ENCODE results near the gene MEAK7. TPM values are rescaled to one million over a fixed set of nuclear protein-coding genes. Genes with fewer than 3 reads are reported as not detected.

The MEAK7 gene
- total RNA-seq, 2 experiments from 2014 or later = 6.3 to 7.0 TPM

DNA sequence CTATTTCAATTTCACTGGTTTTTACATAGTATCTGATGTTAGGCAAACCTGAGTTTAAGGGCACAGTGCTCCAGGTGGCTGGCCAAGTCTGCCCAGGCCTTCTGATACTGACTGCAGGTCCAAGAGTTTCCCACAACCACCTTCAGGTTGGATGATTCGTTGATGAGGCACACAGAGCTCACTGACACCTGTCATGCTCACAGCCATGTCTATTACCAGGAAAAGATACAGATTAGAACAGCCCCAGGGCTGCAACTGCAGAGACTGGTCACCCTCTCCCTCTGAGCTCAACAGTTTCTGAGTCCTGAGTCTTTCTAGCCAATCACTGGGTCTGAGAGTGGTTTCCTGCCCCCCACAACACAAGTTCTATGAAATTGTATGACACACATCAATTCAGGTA is 37.2 kb downstream of the MEAK7 start:
- Mint-ChIP-seq H3K36me3 (ENCODE audit: low read depth) (peaks cover 30% of the 10 kb centered on the region), H3K4me3 (no peak overlapping the region), H3K27ac (no peak overlapping the region), H3K27me3 (ENCODE audit: low read depth) (no peaks in the 10 kb centered on the region), H3K9me3 (peaks cover 18% of the 10 kb centered on the region), H3K4me1 (ENCODE audit: low read depth) (no peaks in the 10 kb centered on the region)
- no peak for DNase-seq
- intact Hi-C loops (cut with micrococcal nuclease) = no loop called here
- CTCF ChIA-PET = no interaction called here

DNA sequence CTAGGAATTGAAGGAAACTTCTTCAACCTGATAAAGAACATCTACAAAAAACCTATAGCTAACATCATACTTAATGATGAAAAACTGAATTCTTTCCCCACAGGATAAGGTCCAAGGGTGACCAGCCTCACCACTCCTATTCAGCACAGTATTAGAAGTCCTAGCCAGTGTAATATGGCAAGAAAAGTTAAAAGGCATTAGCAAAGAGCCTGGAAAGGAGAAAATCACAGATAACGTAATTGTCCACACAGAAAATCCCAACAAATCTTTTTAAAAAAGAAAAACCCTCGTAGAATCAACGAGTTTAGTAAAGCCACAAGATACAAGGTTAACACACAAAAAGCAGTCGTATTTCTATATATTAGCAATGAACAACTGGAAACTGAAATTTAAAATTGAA is 37.8 kb downstream of the MEAK7 start:
- intact Hi-C loops (cut with micrococcal nuclease) = no loop called here
- no peak for DNase-seq
- CTCF ChIA-PET = no interaction called here
- Mint-ChIP-seq H3K4me1 (ENCODE audit: low read depth) (no peaks in the 10 kb centered on the region), H3K27me3 (ENCODE audit: low read depth) (no peaks in the 10 kb centered on the region), H3K36me3 (ENCODE audit: low read depth) (peaks cover 25% of the 10 kb centered on the region), H3K27ac (no peak overlapping the region), H3K4me3 (no peak overlapping the region), H3K9me3 (peaks cover 13% of the 10 kb centered on the region)

DNA sequence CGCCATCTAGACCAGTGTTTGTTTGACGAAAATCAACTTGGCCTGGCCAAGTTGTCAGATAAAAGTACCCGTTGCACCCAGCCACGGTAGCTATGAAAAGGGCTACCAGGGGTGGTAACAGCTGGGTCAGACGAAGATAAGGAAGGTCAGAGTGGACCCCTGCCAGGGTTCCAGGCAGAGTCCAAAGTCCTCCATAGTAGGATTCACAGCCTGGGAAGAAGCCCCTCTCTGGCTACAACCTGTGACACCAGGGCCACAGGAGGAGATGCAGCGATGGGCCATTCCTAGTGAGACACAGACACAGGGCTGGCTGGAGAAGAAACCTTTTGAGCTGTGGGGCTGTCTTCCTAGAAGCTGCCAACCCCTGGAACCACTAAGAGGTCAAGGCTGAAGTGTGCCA is 39.3 kb downstream of the MEAK7 start:
- Mint-ChIP-seq H3K9me3 (peaks cover 12% of the 10 kb centered on the region), H3K4me3 (no peak overlapping the region), H3K4me1 (ENCODE audit: low read depth) (no peaks in the 10 kb centered on the region), H3K27me3 (ENCODE audit: low read depth) (no peaks in the 10 kb centered on the region), H3K27ac (no peak overlapping the region), H3K36me3 (ENCODE audit: low read depth) (peaks cover 24% of the 10 kb centered on the region)
- CTCF ChIA-PET = no interaction called here
- DNase-seq = no peak
- intact Hi-C loops (cut with micrococcal nuclease) = no loop called here

DNA sequence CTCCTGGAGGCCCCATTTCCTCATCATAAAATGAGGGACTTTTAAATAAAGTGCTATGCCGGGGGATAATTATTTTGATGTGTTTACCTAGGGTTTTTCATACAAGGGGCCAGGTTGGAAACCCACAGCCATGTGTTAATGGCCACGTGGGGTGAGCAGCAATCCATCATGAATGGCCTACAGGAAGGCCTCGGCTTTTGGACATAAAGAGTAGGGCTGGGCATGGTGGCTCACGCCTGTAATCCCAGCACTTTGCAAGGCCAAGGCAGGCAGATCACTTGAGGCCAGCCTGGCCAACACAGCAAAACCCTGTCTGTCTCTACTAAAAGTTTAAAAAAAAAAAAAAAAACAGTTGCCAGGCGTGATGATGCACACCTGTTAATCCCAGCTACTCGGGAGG is 40.3 kb downstream of the MEAK7 start:
- Mint-ChIP-seq H3K4me1 (ENCODE audit: low read depth) (no peaks in the 10 kb centered on the region), H3K4me3 (no peak overlapping the region), H3K36me3 (ENCODE audit: low read depth) (peaks cover 24% of the 10 kb centered on the region), H3K27me3 (ENCODE audit: low read depth) (no peaks in the 10 kb centered on the region), H3K27ac (no peak overlapping the region), H3K9me3 (peaks cover 12% of the 10 kb centered on the region)
- no peak for DNase-seq
- CTCF ChIA-PET = interaction anchor here (0.6 to 1.5 kb wide), 2 partner anchors 187 to 430 kb away, joined by 3 to 4 read pairs; no protein-coding TSS in a partner anchor
- intact Hi-C loops (cut with micrococcal nuclease) = no loop called here

DNA sequence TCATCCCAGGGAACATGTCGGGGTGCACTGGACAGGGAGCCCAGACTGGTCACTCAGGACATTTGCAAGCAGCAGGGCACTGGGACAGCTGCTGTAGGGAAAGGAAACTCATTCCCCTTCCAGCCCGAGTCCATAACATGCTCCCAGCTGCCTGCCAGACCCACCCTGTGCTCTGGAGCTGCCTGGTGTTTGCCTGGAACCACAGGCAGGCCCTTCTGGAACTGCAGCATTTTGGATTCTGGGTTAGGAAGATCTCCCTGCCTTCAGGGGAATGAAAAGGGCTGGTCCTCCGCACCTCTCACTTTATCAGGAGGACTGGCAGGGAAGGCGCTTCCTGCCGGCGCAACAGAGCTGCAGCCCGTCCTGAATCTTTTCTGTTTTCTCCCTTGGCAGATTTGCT is 41.2 kb downstream of the MEAK7 start:
- DNase-seq = no peak
- Mint-ChIP-seq H3K9me3 (peaks cover 12% of the 10 kb centered on the region), H3K4me3 (no peak overlapping the region), H3K27me3 (ENCODE audit: low read depth) (no peaks in the 10 kb centered on the region), H3K27ac (no peak overlapping the region), H3K36me3 (ENCODE audit: low read depth) (peaks cover 21% of the 10 kb centered on the region), H3K4me1 (ENCODE audit: low read depth) (no peaks in the 10 kb centered on the region)
- CTCF ChIA-PET = interaction anchor here (1.5 kb wide), 1 partner anchor 186 kb away, joined by 4 read pairs; no protein-coding TSS in a partner anchor
- intact Hi-C loops (cut with micrococcal nuclease) = no loop called here

DNA sequence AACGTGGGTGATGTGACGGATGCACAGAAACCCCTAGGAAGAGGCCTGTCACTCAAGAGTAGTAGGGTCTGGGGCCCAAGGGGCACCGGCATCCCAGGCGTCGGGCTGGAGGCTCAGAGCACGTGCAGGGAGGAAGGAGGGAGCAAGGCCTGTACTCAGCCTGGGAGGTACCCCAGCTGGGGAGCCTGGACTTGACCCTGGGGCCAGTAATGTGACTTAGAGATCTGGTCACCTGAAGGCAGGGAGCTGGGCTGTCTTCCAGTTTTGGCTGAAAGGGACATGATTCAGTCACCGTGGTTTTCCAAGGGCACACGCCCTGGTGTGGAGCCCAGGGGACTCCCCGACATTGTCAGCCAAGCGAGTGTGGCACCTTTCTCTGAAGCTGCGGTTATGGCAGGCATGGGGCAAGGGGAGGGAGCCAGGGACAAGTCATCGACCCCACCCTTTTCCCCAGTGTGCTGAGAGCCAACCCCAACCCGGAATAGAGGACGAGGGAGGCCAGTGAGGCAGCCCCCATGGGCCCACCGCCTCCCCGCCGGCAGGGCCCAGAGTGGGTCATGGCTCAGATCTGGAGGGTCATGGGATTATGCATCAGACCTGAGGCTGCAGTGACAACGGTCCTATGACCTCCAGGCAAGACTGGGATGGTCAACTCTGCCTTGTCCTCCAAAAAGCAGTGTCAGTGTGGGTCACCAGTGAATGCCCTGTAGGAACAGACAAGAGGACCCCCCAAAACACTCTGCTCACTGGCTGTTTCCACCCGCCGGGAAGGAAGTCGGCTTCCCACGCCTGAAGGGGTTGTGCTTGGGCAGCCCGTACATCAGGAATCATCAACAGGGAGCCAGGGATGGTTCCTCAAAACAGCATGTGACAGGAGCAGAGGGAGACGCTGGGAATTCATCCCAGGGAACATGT is 41.9 kb downstream of the MEAK7 start:
- CTCF ChIA-PET = interaction anchor here (1.5 kb wide), 1 partner anchor 185 kb away, joined by 4 read pairs; no protein-coding TSS in a partner anchor
- no peak for DNase-seq
- Mint-ChIP-seq H3K4me3 (no peak overlapping the region), H3K36me3 (ENCODE audit: low read depth) (peaks cover 15% of the 10 kb centered on the region), H3K27me3 (ENCODE audit: low read depth) (no peaks in the 10 kb centered on the region), H3K9me3 (peaks cover 8% of the 10 kb centered on the region), H3K27ac (no peak overlapping the region), H3K4me1 (ENCODE audit: low read depth) (no peaks in the 10 kb centered on the region)
- intact Hi-C loops (cut with micrococcal nuclease) = no loop called here

DNA sequence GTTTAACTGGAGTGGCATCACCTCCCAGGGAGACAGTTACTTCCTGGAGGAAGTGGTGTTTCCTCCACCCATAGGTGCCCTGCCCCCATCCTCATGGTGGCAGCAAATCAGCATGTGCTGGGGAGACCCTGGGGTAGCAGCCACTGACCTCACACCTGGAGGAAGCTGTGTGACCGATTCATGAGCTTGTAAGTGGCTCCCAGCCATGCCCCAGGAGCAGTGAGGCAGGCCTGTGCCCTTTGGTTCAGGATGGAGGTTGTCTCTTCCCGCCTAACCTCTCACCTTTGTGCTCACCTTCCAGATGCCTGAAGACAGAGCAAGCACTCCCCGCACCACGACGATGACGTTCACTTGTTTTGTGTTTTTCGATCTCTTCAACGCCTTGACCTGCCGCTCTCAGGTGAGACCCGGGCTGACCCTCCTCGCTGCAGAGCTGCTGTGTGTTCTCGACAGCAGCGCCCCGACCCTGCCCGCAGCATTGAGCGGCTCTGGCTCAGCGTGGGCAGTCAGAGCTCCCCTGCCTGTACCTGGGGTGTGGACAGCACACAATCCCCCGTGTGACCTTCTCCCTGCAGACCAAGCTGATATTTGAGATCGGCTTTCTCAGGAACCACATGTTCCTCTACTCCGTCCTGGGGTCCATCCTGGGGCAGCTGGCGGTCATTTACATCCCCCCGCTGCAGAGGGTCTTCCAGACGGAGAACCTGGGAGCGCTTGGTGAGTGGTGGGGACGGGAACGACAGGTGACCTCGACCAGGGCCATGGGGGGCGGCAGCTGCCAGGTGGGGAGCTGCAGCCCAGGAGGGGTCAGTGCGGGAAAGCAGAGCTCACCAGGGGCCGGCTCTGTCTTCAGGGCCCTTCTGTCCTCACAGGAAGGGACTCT is 42.8 kb downstream of the MEAK7 start:
- CTCF ChIA-PET = no interaction called here

DNA sequence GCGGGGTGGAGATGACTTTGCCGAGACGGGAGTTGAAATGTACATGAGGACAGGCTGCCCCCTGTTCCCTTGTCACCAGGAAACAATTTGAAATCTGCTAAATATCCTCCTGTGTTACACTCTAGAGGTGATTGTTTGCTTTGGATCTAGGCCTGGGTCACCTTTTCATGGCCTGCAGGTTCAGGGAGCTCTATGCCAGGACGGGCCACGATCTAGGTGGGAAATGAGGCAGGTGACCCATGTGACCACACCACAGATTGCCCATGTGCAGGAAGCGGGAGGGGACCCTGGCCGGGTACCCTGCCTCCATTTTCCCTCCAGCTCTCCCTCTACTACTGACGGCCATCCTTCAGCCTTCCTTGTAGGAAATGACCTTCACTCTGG is 43.4 kb downstream of the MEAK7 start:
- CTCF ChIA-PET = no interaction called here
- no peaks in the 10 kb centered on the region for H3K27me3 Mint-ChIP-seq (ENCODE audit: low read depth)
- no peaks in the 10 kb centered on the region for H3K9me3 Mint-ChIP-seq
- H3K36me3 Mint-ChIP-seq (ENCODE audit: low read depth) = peaks cover 2% of the 10 kb centered on the region
- no peaks in the 10 kb centered on the region for H3K4me1 Mint-ChIP-seq (ENCODE audit: low read depth)
- intact Hi-C loops (cut with micrococcal nuclease) = no loop called here
- no peak overlapping the region for H3K4me3 Mint-ChIP-seq
- H3K27ac Mint-ChIP-seq = no peak overlapping the region
- no peak for DNase-seq

More for the DNA sequence above, 42.8 kb downstream of the MEAK7 start:
- H3K9me3 Mint-ChIP-seq = peaks cover 2% of the 10 kb centered on the region
- no peak overlapping the region for H3K4me3 Mint-ChIP-seq
- no peak for DNase-seq
- peaks cover 8% of the 10 kb centered on the region for H3K36me3 Mint-ChIP-seq (ENCODE audit: low read depth)
- no peaks in the 10 kb centered on the region for H3K27me3 Mint-ChIP-seq (ENCODE audit: low read depth)
- intact Hi-C loops (cut with micrococcal nuclease) = no loop called here
- H3K4me1 Mint-ChIP-seq (ENCODE audit: low read depth) = no peaks in the 10 kb centered on the region
- no peak overlapping the region for H3K27ac Mint-ChIP-seq

DNA sequence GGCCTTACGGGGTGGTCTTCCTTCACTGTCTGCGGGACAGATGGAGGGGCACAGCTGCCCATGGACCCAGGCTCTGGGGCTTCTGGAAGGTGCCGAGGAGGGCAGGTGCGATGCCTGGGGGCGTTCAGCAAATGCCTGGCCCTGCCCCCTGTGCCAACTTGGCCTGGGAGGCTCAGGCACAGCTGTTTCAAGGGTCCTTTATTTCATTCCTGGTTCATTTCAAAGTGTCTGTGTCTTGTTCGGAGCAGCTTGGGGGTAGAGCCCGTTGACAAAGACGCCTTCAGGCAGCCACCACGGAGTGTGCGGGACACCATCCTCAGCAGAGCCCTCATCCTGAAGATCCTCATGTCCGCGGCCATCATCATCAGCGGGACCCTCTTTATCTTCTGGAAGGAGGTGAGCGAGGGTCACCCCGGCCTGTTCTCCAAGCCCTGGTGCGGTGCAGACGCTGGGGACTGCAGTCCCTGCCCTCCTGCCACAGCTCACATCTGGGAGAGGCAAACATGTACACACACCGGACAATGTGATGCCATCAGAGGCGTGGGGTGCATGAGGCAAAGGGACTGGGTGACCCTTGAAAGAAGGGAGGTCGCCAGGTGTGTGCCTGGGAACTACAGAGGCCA is 43.9 kb downstream of the MEAK7 start:
- CTCF ChIA-PET = no interaction called here
- H3K4me3 Mint-ChIP-seq = no peak overlapping the region

DNA sequence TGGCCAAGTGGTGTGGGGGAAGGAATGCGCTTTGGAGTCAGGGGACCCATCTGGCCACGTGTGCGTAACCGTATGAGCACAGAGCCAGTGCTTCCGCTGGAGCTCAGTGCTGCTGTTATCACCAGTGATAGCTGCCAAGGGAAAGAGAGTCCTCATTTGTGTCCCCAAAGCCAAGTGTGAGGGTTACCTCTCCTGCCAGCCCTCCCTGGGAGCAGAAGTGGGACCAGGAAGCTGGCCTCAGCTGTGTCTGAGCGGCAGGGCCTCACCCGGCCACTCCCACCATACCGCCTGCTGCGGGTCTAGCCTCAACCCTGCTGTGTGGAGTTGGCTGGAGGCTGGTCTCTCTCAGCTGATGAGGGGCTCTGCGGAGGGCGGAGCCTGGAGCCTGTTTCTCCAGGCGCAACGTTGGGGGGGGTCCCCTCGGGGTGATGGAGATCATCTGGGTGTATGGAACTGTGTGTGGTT is 44.5 kb downstream of the MEAK7 start:
- CTCF ChIA-PET = interaction anchor here (0.8 kb wide), 1 partner anchor 17 kb away, joined by 3 read pairs; no protein-coding TSS in a partner anchor
- no peaks in the 10 kb centered on the region for H3K9me3 Mint-ChIP-seq
- intact Hi-C loops (cut with micrococcal nuclease) = no loop called here
- no peak overlapping the region for H3K27ac Mint-ChIP-seq
- H3K4me1 Mint-ChIP-seq (ENCODE audit: low read depth) = no peaks in the 10 kb centered on the region
- H3K4me3 Mint-ChIP-seq = no peak overlapping the region
- H3K36me3 Mint-ChIP-seq (ENCODE audit: low read depth) = no peaks in the 10 kb centered on the region
- no peak for DNase-seq
- no peaks in the 10 kb centered on the region for H3K27me3 Mint-ChIP-seq (ENCODE audit: low read depth)

More for the DNA sequence above, 43.9 kb downstream of the MEAK7 start:
- no peak for DNase-seq
- Mint-ChIP-seq H3K36me3 (ENCODE audit: low read depth) (no peaks in the 10 kb centered on the region), H3K4me1 (ENCODE audit: low read depth) (no peaks in the 10 kb centered on the region), H3K27me3 (ENCODE audit: low read depth) (no peaks in the 10 kb centered on the region), H3K27ac (no peak overlapping the region), H3K9me3 (no peaks in the 10 kb centered on the region)
- intact Hi-C loops (cut with micrococcal nuclease) = no loop called here

DNA sequence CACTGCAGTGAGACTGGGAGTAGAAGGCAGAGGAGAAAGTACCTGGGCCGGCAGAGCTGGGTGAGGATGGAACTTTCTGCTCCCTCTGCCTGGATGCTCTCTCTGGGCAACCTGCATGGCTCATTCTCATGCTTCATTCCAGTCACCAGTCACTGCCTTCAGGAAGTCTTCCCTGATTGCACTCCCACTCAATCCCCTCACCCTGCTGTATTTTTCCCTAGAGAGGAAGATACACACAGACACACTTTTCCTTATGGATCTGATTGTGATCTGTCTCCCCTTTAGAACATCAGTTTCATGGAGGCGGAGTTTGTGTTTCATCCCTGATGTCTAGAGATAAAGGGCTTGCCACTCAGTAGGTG is 44.9 kb downstream of the MEAK7 start:
- intact Hi-C loops (cut with micrococcal nuclease) = no loop called here

More for the DNA sequence above, 44.9 kb downstream of the MEAK7 start:
- DNase-seq = no peak
- CTCF ChIA-PET = interaction anchor here (0.7 to 0.8 kb wide), 2 partner anchors 18 to 264 kb away, joined by 3 read pairs; no protein-coding TSS in a partner anchor
- H3K4me3 Mint-ChIP-seq = no peak overlapping the region
- H3K27me3 Mint-ChIP-seq (ENCODE audit: low read depth) = no peaks in the 10 kb centered on the region
- H3K36me3 Mint-ChIP-seq (ENCODE audit: low read depth) = no peaks in the 10 kb centered on the region
- H3K9me3 Mint-ChIP-seq = no peaks in the 10 kb centered on the region
- no peaks in the 10 kb centered on the region for H3K4me1 Mint-ChIP-seq (ENCODE audit: low read depth)
- H3K27ac Mint-ChIP-seq = no peak overlapping the region

Data from activated naive CD4-positive, alpha-beta T cell treated with anti-CD3 and anti-CD28 coated beads for 36 hours (primary cell).